Measurements from ENCODE around the gene DLG2. TPM values are rescaled to one million over a fixed set of nuclear protein-coding genes. Genes with fewer than 3 reads are reported as not detected.

DLG2 gene
- total and polyA plus RNA-seq, 2 of the 8 experiments (the other 6 are each of a cell fraction or from before 2014, with no cell fraction given), result 1.7 to 14.3 TPM

- Histone ChIP-seq H3K23ac (ENCODE audit: insufficient read length) (no peak overlapping the region), H3K27me3 (replicated peaks in 1 of 4; ENCODE audit: control insufficient read depth in 3 of 4, extremely low read depth in 1 of 4, insufficient read depth in 3 of 4, low read length in 3 of 4) (no peaks in the 10 kb centered on the region), H3K79me1 (ENCODE audit: low read depth, low read length) (no peaks in the 10 kb centered on the region), H3K4me3 (ENCODE audit: extremely low read depth in 1 of 4, insufficient read depth in 2 of 4, low read depth in 3 of 4, low read length in 4 of 4) (no peak overlapping the region), H3K14ac (ENCODE audit: insufficient read length) (no peak overlapping the region), H2BK120ac (replicated peaks; ENCODE audit: low read depth, low read length) (no peak overlapping the region), H3K56ac (replicated peaks; ENCODE audit: insufficient read length, low read depth, low read length) (no peak overlapping the region), H2AK5ac (ENCODE audit: low read depth, low read length) (no peak overlapping the region), H3K27ac (ENCODE audit: low read depth, low read length) (no peak overlapping the region), H2BK5ac (ENCODE audit: low read depth, low read length) (no peak overlapping the region), H2BK12ac (ENCODE audit: low read depth, low read length) (no peak overlapping the region), H4K91ac (replicated peaks; ENCODE audit: insufficient read length, low read length) (no peak overlapping the region), H4K8ac (ENCODE audit: extremely low read depth, insufficient read depth, low read length) (no peak overlapping the region), H3K9me3 (ENCODE audit: insufficient read depth in 2 of 2, low read depth in 1 of 2, low read length in 1 of 2) (peaks cover 4% of the 10 kb centered on the region in 2 experiments; a peak in 2 of 4 replicates), H3K36me3 (ENCODE audit: control insufficient read depth in 2 of 4, insufficient read depth in 4 of 4, low read length in 3 of 4) (no peaks in the 10 kb centered on the region; a peak in 1 of 8 replicates), H2BK15ac (ENCODE audit: low read length) (no peak overlapping the region), H3K9ac (replicated peaks in 1 of 4; ENCODE audit: extremely low read depth in 1 of 4, low read depth in 3 of 4, low read length in 3 of 4) (no peak overlapping the region), H3K18ac (ENCODE audit: extremely low read depth, low read length) (no peak overlapping the region), H2BK20ac (ENCODE audit: low read length) (no peak overlapping the region), H3K4ac (replicated peaks; ENCODE audit: insufficient read length, low read depth, low read length) (no peak overlapping the region), H3K79me2 (ENCODE audit: control insufficient read depth in 1 of 2, insufficient read depth in 2 of 2, low read length in 2 of 2) (no peaks in the 10 kb centered on the region), H4K20me1 (replicated peaks in 1 of 2; ENCODE audit: control insufficient read depth in 1 of 2, insufficient read depth in 2 of 2, low read length in 2 of 2) (no peaks in the 10 kb centered on the region), H3K4me1 (replicated peaks in 1 of 4; ENCODE audit: control insufficient read depth in 3 of 4, insufficient read depth in 4 of 4, low read length in 3 of 4) (peaks cover 0 to 2% (median 0%) of the 10 kb centered on the region in 4 experiments; a peak in 2 of 7 replicates), H3K4me2 (ENCODE audit: insufficient read depth in 1 of 2, low read depth in 2 of 2, low read length in 2 of 2) (no peak overlapping the region), H2AFZ (ENCODE audit: low read length) (no peak overlapping the region), H4K5ac (ENCODE audit: insufficient read length, low read depth, low read length) (no peak overlapping the region), H3K23me2 (ENCODE audit: low read depth, low read length) (no peaks in the 10 kb centered on the region)
- FAIRE-seq (no peak), DNase-seq (ENCODE audit: low read depth in 1 of 2, low spot score in 2 of 2) (no peak)
- 97% methylated on average over 2 of the region's 2 CpGs; no CpG with 5 or more reads in 1 of the 2 experiments for WGBS, 2 experiments (ENCODE audit: extremely low coverage in 1 of 2, insufficient coverage in 1 of 2, insufficient read length in 1 of 2, insufficient replicate concordance in 2 of 2, low coverage in 1 of 2, low lambda C conversion rate in 2 of 2, missing lambda C conversion rate in 1 of 2)
- POLR2A ChIA-PET (ENCODE audit: partially characterized antibody), result no interaction called here
- CTCF ChIA-PET (ENCODE audit: partially characterized antibody), result no interaction called here
- TF ChIP-seq JUND (IDR thresholded peaks at IDR 0.05; ENCODE audit: low read length), result no peak
- TF ChIP-seq, protein P1, sequence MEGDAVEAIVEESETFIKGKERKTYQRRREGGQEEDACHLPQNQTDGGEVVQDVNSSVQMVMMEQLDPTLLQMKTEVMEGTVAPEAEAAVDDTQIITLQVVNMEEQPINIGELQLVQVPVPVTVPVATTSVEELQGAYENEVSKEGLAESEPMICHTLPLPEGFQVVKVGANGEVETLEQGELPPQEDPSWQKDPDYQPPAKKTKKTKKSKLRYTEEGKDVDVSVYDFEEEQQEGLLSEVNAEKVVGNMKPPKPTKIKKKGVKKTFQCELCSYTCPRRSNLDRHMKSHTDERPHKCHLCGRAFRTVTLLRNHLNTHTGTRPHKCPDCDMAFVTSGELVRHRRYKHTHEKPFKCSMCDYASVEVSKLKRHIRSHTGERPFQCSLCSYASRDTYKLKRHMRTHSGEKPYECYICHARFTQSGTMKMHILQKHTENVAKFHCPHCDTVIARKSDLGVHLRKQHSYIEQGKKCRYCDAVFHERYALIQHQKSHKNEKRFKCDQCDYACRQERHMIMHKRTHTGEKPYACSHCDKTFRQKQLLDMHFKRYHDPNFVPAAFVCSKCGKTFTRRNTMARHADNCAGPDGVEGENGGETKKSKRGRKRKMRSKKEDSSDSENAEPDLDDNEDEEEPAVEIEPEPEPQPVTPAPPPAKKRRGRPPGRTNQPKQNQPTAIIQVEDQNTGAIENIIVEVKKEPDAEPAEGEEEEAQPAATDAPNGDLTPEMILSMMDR (IDR thresholded peaks at IDR 0.05; ENCODE audit: control extremely low read depth in 1 of 3, insufficient read depth in 1 of 3, low read depth in 1 of 3, low read length in 3 of 3), result no peak
- no peak for TF ChIP-seq SP1 (IDR thresholded peaks at IDR 0.05; ENCODE audit: low read depth, low read length)
- no peak for TF ChIP-seq SIX5 (IDR thresholded peaks at IDR 0.05; ENCODE audit: low read depth, low read length)
- no peak for TF ChIP-seq KDM4A (IDR thresholded peaks at IDR 0.05; ENCODE audit: low read depth, low read length, severe bottlenecking)
- TF ChIP-seq RNF2 (IDR thresholded peaks at IDR 0.05; ENCODE audit: borderline replicate concordance, low read depth, low read length, missing control alignments, poor library complexity, severe bottlenecking), result no peak
- TF ChIP-seq SP2 (IDR thresholded peaks at IDR 0.05; ENCODE audit: low read length), result no peak
- TF ChIP-seq BACH1 (IDR thresholded peaks at IDR 0.05; ENCODE audit: low read length), result no peak
- no peak for TF ChIP-seq RAD21 (IDR thresholded peaks at IDR 0.05 in 1 of 2, conservative IDR thresholded peaks at IDR 0.05 in 1 of 2; ENCODE audit: low read depth in 2 of 2, low read length in 2 of 2)
- no peak for TF ChIP-seq CTBP2 (IDR thresholded peaks at IDR 0.05; ENCODE audit: borderline replicate concordance, insufficient read depth, insufficient read length, low read length)
- no peak for TF ChIP-seq CBX5 (IDR thresholded peaks at IDR 0.05; ENCODE audit: low read depth, low read length)
These were observed 55.1 kb downstream of the DLG2 start for GRCh38 chr11:85572056-85572455.
